CD4-positive, alpha-beta T cell treated with Interleukin-12 subunit alpha and Interleukin-12 subunit beta, for 1 hour (primary cell): ENCODE results near the gene CCND1.

Experiments used
- DNase-seq: peaks from one replicate; pipeline ENCODE4 v3.0.0-alpha.2; 2020

The CCND1 gene

DNA sequence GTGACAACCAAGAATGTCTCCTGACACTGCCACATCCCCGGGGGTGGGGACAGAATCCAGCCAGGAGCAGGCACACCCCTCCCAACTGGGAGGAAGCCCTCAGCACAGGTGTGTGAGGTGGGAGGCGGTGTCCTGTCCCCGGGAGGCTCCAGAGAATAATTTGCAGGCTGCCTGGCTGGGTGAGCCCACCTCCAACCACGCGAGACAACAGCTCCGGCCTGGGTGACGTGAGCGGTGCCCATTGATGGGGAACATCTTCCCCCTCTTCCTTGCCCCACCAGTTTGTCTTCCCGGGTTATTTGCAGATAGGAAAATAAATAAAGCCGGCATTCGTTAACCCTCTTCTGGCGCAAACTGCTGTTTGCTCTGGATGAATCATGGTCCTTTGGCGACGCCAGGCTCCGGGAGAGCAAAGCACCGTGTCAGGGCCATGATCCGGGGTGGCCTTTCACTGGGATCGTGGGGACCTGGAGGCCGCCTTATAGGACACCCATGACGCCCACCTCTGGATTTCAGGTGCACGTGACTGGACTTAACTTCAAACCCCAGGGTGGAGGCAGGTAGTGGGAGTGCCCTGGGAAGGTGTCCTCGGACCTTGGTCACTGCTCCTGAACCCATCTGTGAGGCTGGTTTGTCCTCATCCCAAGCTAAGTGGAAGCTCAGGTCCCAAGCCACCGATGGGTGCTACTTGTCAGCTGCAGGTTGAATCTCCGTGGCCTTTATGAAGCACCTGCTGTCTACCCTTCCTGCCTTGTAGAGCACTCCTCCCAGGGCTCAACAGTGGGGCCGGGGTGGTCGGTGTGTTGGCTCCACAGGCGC is 13.9 kb downstream of the CCND1 start:
- DNase-seq, result no peak

DNA sequence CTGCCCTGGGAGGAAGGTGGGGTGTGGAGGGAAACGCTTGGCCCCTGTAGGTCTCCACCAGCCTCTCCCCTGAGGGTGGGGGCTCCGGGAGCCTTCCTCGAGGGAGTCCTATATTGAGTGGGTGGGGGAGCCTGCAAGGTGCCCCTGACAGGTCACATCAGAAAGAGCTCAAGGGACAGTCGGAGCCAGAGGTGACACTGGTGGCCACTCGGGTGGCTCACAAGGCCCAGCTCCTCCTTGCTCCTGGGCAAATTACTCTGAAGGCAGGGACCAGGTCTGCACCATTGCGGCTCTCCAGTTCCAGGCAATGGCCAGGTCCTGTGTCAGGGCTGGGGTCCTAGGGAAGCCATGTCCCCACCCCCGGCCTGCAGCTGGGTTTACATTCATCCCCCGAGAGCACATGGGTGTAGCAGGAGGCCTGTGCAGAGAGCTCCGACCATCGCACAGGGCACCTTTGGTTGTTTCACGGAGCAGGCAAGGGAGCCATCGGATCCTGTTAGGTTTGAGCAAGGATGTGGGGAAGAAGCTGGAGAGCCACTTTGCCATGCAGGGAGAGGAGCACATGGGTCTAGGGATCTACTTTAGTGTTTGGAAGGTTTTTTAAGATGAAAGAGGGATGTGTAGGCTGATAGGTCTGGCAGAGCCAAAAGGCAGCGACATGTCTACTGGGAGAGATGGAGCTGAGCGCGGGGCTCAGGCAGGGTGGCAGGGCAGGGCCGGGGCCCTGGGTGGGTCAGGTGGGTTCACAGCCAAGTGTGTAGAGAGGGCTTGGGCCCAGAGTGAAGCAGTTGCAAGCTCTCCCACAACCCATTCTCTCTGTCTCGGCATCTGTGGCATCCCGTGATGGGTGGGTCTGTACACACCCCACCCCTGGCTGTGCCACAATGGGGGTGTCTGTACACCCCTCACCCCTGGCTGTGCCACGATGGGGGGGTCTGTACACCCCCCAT is 14.8 kb downstream of the CCND1 start:
- DNase-seq, result no peak

DNA sequence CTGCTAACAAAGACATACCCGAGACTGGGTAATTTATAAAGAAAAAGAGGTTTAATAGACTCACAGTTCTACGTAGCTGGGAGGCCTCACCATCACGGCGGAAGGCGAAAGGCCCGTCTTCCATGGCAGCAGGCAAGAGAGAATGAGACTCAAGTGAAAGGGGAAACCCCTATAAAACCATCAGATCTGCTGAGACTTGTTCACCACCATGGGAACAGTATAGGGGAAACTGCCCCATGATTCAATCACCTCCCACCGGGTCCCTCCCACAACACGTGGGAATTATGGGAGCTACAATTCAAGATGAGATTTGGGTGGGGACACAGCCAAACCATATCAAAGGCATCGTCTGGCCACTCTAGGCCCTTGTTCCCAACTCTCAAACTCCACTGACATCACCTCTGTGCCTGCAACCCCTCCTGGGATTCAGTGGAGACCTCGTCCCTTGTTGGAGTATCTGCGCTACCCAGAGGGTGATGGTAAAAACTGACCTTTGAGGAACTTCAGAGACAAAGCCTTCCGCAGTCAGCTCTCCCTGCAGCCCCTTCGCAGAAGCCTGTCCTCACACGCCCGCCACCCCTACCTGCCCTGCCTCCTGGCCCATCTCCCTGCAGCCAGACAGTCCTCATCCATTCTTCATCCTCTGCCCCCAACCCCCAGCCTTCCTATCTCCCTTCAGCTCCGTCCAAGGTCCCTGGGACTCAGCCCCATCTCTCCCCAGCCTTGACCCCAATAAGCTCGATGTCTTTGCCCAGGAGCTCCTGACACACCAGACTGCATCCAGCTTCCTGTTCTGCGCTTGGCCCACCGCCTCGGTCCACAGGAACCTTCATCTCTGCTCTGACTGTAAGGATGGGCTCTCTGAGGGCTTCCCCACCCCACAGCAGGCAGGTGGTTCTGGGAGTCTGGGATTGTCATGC is 15.8 kb downstream of the CCND1 start:
- DNase-seq, result no peak

DNA sequence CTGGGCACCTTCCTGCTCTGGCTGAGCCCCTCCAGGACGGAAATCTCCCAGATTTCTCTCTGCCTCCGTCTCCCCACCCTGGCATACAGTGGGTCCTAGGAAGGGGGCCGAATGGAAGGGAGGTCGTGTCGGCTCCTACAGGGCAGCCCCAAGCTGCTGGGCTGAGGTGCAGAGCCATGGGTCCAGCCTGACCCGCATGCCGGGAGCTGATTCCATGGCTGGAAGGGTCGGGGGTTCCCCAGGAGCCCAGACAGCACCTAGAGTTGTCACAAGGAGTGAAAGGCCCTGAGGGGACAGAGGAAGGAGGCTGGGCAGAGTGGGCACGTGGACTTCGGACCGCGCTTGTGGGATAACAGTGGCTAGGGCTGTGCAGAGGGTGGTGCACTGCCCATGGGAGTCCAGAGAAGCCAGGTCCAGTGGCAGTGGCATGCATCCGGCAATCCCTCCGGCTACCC is 16.5 kb downstream of the CCND1 start:
- no peak for DNase-seq

DNA sequence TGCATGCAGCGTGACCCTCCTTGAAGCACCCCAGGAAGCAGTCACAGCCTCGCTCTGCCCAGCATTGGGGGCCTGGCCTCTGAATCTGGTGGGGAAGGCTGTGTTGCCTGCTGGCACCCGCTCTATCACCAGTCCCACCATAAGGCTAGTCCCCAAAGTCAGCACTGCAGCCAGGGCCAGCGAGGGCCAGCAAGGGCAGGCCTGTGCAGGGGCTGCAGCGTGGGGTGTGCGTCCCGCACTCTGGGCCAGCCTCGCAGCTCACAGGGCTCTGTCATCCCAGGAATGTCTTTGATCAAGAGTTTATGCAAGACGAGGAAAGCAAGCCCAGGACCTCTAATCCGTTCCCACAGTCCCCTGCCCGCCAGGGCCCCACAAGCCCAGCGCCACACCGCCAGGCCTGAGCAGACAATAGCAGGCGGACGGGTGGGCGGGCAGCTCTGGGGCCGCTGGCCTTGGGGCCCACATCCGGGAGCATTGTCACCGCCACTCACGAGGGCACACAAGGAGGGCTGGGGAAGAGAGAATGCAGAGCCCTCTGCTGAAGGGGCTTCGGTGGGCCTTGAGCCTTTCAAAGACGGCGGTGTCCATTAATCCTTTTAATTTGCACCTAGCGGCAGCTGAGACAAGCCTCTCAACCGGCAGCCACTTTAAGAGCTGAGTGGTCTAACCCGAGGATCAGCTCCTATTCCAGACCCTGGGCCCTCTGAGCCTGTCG is 17.1 kb downstream of the CCND1 start:
- DNase-seq, result no peak

DNA sequence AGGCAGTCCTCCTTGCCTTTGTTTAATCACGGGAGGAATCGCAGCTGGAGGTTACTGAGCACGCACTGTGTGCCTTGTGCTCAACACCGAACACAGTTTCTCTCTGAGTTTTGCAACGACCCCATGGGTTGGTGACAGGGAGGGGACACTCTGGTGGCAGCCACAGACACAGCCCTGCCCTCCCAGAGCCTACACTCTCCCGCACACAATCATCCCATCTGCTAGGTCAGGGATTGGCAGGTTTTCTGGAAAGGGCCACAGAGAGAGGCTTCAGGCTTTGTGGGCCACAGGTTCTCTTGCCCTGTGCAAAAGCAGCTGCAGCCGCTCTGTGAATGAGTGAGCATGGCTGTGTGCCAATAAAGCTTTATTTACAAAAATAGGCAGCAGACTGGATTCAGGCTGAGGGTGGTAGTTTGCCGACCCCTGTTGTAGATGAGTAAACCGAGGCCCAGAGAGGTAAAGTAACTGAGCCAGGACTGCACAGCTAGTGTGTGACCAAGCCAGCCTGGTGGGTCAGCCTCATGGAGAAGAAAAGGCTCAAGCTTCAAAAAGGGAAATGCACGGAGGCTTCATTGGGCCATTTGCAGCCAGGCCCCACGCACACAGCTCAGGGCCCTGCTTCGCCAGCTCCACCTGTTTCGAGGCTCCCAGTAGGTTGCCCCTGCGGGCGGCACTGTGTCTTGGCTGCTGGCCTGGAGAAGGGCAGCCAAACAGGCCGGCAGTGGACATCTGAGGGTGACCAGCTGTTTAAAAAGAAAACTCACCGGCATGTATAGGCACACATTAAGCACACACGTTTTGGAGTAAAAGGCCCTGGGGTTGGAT is 17.9 kb downstream of the CCND1 start:
- no peak for DNase-seq

DNA sequence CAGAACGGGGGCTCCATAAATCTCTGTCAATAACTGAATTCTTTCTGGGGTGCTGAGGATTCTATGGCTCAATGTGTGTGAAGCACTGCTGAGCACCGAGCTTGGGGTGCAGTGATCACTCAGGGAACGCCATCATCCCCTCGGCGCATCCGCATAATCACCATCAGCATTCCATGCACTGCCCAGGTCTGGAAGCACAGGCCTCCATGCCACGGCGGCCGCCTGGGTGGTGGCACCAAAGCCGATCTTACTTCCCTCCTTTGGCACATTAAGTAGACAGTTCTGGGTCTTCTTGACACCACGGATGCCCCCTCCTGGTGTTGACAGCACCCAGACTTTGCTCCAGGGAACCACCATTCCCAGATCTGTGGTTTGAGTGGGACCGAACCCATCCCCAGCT is 18.6 kb downstream of the CCND1 start:
- no peak for DNase-seq

DNA sequence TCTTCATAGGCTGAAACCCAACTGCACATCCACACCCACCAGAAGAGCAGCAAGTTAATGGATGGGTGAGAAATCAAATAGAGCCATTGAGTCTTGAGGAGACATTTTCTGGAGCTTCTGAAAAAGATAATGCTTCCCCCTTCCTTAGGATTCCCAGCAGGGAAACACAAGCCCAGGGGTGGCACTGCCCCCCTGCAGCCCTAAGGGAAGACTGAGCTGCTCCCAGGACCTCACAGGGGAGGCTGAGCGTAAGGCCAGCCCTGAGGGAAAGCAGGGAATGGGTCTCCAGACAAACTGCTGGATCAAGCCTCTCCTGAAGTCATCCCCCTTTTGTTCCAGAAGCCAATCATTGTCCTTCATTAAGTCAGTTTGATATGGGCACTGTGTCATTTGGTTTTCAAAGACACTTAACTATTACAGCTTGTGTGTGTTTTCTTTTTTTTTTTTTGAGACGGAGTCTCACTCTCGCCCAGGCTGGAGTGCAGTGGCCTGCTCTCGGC is 19.1 kb downstream of the CCND1 start:
- no peak for DNase-seq

DNA sequence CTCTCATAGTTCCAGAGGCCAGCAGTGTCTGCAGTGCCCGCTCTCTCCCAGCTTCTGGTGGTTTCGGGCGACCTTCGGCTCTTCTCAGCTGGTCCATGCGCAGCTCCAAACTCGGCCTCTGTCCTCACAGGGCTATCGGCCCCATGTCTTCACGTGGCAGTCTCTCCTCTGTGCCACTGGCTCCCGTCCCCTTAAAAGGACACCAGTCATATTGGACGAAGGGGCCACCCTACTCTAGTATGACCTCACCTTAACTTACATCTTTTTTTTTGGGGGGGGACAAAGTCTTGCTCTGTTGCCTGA is 20.4 kb downstream of the CCND1 start:
- DNase-seq, result no peak

DNA sequence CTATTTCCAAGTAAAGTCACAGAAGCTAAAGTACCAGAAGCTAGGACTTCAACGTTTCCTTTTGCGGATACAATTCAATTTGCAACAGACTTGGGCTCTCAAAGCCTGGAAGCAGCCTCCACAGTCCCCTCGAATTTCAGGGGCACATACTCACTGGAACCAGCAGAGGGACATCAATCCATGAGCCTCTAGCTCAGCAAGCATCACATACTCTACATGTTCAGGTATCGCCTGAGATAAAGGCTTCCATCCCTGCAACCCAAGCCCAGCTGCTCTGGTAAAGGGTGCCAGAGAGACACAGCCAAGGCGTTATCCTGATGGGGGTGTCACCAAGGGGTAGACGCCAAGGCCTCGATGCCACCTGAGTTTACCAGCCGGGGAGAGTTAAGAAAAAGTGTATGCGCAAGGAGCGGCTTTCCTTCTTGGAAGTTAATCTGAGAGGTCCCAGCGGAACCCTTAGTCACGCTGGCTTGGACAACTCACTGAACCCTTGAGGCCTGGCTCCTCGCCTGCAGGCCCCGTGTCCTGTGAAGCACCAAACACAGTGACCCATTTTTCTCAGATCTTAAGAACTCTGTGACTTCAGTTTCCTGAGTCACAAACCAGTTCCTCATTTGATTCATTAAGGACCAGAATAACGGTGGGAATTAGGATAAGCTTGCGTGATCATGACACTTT is 21.2 kb downstream of the CCND1 start:
- DNase-seq, result no peak

DNA sequence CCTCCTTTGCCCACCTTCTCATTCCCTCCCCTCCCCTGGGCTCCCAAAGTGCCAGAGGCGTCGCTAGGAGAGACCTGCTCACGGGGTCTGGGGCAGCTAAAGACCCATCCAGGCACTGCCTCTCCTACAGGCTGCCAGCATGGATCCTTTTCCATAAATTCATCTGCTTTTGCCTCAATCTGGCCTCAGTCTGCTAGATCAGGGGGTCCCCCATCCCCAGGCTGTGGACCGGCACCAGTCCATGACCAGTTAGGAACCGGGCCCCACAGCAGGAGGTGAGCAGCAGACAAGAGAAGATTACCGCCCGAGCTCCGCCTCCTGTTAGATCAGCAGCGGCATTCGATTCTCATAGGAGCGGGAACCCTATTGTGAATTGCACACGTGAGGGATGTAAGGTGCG is 21.9 kb downstream of the CCND1 start:
- DNase-seq, result no peak

DNA sequence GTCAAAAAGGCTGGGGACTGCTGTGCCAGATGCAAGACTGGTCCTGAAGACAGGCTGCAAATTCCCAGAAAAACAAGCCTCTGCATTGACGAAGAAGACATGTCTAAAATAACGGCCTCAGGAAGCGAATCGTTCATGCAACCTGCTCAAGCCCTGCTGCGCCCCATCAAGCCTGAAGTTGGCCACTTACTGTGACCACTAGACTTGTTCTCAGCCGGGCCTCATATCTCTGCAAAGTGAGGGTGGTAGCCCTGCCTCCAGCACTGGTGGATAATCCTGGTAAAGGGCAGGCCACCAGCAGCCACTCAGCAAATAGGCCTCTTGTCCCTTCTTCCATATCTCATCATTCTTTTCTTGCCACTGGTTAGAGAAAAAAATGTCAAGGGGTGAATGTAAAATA is 22.4 kb downstream of the CCND1 start:
- no peak for DNase-seq

DNA sequence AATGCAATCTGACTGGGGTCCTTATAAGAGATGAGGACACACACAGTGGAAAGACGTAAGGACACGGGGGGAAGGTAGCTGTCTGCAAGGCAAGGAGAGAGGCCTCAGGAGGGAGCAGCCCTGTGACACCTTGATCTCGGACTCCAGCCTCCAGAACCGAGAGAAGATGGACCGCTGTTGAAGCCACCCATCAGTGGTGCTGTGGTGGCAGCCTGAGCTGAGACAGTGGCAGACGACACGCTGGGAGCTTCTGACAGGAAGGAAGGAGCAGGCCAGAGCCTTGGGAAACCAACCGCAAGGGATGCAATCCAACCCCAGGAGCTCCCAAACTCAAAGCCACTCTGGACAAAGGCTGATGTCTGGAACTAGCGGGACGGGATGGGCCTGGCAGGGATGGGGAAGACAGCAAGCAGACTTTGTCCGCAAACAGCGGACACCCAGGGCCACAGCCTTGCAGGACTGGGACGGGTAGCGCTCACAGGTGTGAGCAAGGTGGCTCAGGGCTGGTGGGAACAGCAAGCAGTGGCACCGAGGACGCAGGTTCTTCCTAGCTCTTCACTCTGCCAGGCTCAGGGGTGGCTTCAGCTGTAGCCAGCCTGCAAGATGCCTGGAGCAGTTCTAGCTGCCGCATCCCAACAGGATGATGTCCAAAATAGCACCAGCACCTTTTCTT is 23.3 kb downstream of the CCND1 start:
- no peak for DNase-seq

DNA sequence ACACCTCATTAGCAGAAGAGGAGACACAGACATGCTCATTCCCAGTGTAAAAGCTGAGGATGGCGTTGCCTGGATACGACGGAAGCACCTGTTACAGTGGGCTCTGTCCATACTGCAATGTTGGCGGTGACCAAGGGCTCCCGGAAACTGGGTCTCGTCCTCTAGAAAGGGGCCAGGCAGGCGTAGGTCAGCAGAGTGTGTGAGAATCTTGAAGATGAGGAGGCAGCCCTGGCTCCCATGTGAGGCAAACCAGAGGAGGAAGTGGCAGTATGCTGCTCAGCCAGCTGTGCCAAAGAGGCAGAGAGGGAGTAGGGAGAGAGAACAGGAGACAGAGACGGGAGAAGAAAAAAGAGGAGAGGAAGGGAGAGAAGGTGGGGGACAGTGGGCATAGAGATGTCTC is 23.9 kb downstream of the CCND1 start:
- DNase-seq, result no peak

DNA sequence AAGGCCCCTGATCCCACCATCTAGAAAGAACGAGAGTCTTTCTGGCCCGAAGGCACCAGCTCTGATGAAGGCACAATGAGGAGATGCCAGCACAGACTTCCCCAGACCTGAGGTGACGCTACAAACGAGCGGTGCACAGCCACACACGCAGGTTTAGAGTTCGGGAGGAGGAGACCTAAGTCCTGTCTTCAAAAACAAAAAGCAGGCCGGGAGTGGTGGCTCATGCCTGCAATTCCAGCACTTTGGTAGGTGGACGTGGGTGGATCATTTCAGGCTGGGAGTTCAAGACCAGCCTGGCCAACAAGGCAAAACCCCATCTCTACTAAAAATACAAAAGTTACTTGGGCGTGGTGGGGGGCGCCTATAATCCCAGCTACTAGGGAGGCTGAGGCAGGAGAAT is 24.7 kb downstream of the CCND1 start:
- DNase-seq, result no peak

DNA sequence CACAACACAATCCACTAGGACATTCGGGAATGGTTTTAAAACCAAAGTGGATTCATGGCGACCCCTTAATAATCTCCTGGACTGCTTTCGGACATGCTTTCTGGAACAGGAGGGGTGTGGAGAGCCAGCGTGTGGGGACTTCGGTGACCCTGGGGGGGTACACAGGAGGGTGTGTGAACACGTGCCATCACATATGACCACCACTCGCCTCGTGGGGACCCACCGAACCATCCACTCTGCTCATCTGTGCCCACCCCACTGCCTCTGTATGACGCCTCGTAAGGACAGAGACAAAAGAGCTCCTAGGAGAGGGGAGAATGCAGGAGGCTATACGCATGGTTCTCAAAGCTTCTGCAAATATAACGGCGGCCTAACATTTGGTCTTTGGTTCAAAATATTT is 25.3 kb downstream of the CCND1 start:
- DNase-seq, result no peak

DNA sequence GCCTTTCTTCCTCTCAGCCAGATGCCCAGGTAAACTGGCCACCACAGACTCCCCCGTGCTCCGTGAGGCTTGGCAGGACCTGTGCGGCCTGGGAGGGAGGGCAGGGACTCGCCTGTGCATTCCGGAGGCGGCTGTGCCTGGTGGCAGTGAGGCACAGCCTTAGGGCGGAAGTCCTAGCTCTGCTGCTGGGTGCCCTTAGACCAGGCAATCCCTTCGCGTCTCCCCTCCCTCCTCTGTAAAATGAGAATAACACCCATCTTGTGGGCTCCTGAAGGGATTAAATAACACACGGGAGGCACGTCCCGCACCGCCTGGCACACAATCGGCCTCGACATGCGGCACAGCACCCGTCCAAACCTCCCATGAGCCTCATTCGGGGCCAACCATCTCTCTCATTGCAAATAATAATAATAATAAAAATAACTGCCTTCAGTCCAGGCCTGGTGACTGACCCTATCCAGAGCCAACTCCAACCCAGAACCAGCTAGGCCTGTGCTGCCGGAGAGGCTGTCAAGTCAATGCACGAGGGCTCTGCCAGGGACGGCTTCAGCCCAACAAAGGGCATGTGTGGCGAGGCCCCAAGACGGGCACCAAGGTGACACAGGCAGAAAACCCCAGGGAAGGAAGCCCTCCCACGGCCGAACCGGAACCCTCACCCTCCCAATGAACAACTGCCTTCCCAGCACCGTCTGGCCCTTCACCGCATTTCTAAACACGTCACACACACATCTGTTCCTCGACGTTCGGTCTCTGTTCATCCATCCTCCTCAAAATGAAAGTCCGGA is 26.0 kb downstream of the CCND1 start:
- no peak for DNase-seq

DNA sequence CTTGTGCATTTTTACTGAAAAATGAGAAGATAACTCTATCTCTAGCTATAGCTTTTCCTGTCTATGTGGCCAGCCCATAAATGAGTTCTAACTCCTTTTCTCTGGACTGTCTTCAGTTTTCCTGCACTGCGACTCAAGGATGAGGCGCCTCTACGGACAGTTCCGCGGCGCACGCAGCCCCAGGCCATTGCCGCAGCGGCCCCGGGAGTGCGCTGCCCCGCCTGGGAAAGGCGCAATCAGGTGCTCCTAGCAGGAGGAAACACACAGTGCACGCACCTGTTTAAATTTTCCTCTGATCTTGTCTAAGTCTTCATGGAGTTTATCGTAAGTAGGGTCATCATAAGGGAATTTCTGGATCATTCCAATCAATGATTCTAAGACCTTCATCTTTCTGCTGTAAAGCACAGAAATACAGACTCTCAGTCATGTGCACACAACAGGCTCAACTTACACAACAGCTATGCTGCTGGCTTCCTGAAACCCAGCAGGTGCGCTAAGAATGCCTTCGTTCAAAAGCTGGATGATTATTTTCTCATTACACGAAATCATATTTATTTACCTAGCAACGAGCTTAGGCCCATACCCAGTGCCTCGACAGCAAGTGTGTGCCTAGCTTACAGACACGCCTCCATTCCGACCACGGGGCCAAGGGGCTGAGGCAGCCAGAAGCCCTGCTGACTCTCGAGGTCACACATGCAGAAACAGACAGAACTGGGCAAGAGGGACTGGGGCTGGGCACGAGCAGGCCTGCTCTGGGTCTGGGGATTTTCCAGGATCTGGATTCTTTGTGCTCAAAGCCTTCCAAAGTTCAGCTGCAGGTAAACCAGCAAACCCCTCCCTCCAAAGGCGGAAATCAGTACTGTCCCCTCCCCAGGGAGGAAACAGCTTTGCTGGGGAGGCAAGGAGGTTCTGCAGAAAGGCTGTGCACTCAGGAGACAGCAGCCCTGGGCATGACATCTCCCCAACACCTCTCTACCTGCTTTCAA is 27.0 kb downstream of the CCND1 start:
- no peak for DNase-seq
